Thymus (tissue), 11 donors: ENCODE results near the gene TRIM5. TPM values are rescaled to one million over a fixed set of nuclear protein-coding genes. Genes with fewer than 3 reads are reported as not detected.
"Not testable (repeated sequence)": the region's sequence is repeated elsewhere in the genome, so short reads cannot be mapped to it uniquely, and the experiment has no call there.

Source experiments
- DNase-seq, 9 donors: peaks; one replicate each; pipeline ENCODE4 v3.0.0-alpha.2; 2013; ENCODE audit warnings: low spot score in 9 of 9, low read depth in 6 of 9, missing footprints in 1 of 9
- H3K27ac ChIP-seq, 2 donors: one replicate each; pipeline ENCODE4 v1.5.1; 2013; ENCODE audit warnings: control low read depth in 1 of 2, low read depth in 1 of 2, low read length in 1 of 2, mild to moderate bottlenecking in 1 of 2, moderate library complexity in 1 of 2
- H3K27me3 ChIP-seq, 2 donors: one replicate each; pipeline ENCODE4 v1.5.1; 2013; ENCODE audit warnings: low read length in 1 of 2; ENCODE audit not compliant: control insufficient read depth in 2 of 2, insufficient read depth in 1 of 2
- H3K36me3 ChIP-seq, 2 donors: one replicate each; pipeline ENCODE4 v1.5.1; 2013; ENCODE audit warnings: low read length in 1 of 2, mild to moderate bottlenecking in 1 of 2, moderate library complexity in 1 of 2; ENCODE audit not compliant: control insufficient read depth in 2 of 2, insufficient read depth in 2 of 2
- H3K4me1 ChIP-seq, 2 donors: one replicate each; pipeline ENCODE4 v1.5.1; 2013; ENCODE audit warnings: low read length in 2 of 2; ENCODE audit not compliant: control insufficient read depth in 2 of 2, insufficient read depth in 2 of 2
- H3K4me3 ChIP-seq, 2 donors: one replicate each; pipeline ENCODE4 v1.5.1; 2013; ENCODE audit warnings: low read length in 2 of 2, control low read depth in 1 of 2, mild to moderate bottlenecking in 1 of 2
- H3K9me3 ChIP-seq, 2 donors: one replicate each; pipeline ENCODE4 v1.5.1; 2013; ENCODE audit warnings: low read length in 1 of 2, mild to moderate bottlenecking in 1 of 2; ENCODE audit not compliant: control insufficient read depth in 2 of 2, insufficient read depth in 1 of 2
- WGBS: extraction: QIAGEN DNeasy Blood & Tissue Kit; methylation state at CpG from one replicate; pipeline ENCODE4 v1.1.7; 2013; 5-methylcytosine and 5-hydroxymethylcytosine counted together
- polyA plus RNA-seq: library from polyadenylated mRNA; stranded (reverse); fragments of 200-250 nt; gene quantifications from one replicate; pipeline ENCODE4 v1.2.3, GENCODE V29; 2013
- total RNA-seq: library from RNA; stranded (reverse); fragments of 120-200 nt; gene quantifications from one replicate; pipeline ENCODE4 v1.2.4, GENCODE V29; 2013
- donor health status: healthy.

Gene TRIM5
- total and polyA plus RNA-seq, 2 donors = 12.2 to 17.6 TPM

DNA sequence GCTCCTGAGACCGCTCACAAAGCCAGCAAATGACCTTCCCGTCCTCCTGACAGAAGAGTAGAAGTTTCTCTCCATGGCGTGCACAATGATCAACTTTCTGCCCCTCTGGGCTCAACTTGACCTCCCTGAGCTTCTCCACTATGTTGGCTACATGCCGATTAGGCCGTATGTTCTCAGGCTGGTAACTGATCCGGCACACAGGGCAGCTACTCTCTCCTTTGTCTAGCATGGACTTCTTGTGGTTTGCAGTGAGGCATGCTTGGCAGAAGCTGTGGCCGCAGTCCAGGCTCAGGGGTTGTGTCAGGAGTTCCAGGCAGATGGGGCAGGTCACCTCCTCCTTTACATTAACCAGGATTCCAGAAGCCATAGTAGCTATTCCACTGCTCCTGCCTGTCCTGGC, 5.1 kb downstream of the TRIM5 start:
- Histone ChIP-seq H3K27ac (no peak overlapping the region), H3K9me3 (no peaks in the 10 kb centered on the region), H3K4me3 (no peak overlapping the region), H3K4me1 (peaks cover 3 to 5% of the 10 kb centered on the region in 2 donors), H3K27me3 (no peaks in the 10 kb centered on the region), H3K36me3 (peaks cover 23 to 24% of the 10 kb centered on the region in 2 donors)
- no peak for DNase-seq
- 96% methylated on average over 7 of the region's 7 CpGs for WGBS

DNA sequence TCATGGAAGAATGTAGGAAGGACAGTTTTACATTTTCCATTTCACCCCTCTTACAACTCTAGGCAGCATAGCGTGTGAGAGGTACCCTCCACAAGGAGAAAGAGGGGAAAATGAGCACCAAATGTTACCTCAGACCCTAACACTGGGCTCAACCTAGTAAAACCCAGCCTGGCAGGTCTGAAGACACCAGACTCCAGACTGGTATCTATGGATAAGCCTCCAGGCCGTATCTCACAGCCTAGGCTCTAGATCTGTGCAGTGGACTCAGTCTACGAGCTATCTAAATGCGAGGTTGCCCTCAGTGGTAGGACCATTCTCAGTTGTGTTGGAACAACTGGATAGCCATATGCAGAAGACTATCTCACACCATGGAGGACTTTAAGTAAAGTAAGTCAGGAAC, 10.5 kb downstream of the TRIM5 start:
- Histone ChIP-seq H3K27ac (peak overlapping the region in 1 of 2 donors; percentile 5), H3K27me3 (no peaks in the 10 kb centered on the region), H3K36me3 (peaks cover 31% of the 10 kb centered on the region in 2 donors), H3K9me3 (no peaks in the 10 kb centered on the region), H3K4me1 (peaks cover 0 to 3% of the 10 kb centered on the region in 2 donors), H3K4me3 (no peak overlapping the region)
- no peak for DNase-seq
- 97% methylated on average over 4 of the region's 4 CpGs for WGBS

DNA sequence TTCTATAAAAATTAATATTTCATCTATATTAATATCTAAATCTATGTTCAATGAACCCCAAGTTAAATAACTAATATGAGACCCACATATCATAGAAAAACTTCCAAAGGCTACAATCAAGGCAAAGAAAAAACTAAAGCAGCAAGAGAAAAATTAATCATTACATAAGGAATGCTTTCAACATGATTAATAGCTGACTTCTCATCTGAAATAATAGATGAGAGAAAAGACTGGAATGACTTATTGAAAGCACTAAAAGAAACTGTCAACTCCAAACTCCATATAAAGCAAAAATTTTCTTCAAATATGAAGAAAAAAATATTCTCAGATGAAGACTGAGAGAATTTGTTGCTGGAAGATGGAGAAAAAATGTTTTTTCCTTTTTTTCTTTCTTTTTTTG, 13.0 kb downstream of the TRIM5 start:
- Histone ChIP-seq H3K27ac (no peak overlapping the region), H3K4me1 (peaks cover 0 to 3% of the 10 kb centered on the region in 2 donors), H3K36me3 (peaks cover 23 to 32% of the 10 kb centered on the region in 2 donors), H3K9me3 (no peaks in the 10 kb centered on the region), H3K4me3 (no peak overlapping the region), H3K27me3 (no peaks in the 10 kb centered on the region)
- DNase-seq = no peak

DNA sequence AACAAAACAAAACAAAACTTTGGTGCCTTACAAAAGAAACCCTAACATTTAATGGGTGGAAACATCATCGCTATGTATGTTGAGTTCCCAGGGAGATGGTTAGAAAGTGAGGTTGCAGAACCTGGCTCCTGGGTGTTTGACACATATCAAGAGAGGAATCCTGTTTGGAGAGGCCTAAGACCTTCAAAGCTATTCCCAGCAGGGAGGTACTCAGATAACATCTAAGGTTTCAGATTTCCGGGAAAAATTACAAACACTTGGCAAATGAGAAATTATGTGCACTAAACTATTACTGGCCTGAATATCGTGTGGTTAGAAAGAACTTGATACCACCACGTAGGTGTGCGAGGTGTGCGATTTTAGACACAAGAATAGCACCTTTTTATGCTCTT, 18.5 kb downstream of the TRIM5 start:
- Histone ChIP-seq H3K27ac (no peak overlapping the region), H3K36me3 (peaks cover 22 to 44% of the 10 kb centered on the region in 2 donors), H3K27me3 (no peaks in the 10 kb centered on the region), H3K4me1 (no peaks in the 10 kb centered on the region), H3K4me3 (no peak overlapping the region), H3K9me3 (no peaks in the 10 kb centered on the region)
- DNase-seq = no peak
- 95% methylated on average over 6 of the region's 6 CpGs for WGBS

DNA sequence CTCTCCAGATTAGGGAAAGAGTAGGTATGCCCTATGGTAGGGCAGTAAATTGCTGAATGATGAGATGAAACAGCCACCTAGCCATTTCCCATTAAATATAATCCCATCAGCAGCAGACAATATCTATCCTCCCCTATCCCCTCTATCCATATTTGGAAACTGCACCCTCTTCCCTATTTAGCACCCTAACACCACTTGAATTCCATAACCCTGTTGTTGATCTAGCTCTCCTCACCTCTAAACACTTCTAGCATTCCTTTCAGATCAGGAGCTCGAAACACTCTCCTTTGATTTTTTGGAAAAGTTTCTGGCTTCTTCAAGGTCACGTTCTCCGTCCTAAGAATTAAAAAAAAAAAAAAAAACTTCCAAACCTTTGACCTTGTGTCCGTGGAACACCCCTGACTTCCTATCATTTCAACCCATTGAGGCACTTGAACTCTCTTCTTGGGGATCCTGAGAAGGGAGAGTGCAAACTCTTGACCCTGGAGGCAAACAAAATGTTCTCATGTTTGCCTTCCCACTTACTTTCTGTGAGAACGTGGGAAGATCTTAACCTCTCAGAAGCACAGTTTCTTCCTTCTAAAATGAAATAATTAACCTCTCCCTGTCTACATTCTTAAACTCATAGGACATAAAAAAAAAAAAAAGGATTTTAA, 19.0 kb downstream of the TRIM5 start:
- Histone ChIP-seq H3K4me1 (no peaks in the 10 kb centered on the region), H3K27ac (no peak overlapping the region), H3K27me3 (no peaks in the 10 kb centered on the region), H3K9me3 (no peaks in the 10 kb centered on the region), H3K36me3 (peaks cover 21 to 42% of the 10 kb centered on the region in 2 donors), H3K4me3 (no peak overlapping the region)
- no peak for DNase-seq
- 97% methylated on average over 5 of the region's 5 CpGs for WGBS

DNA sequence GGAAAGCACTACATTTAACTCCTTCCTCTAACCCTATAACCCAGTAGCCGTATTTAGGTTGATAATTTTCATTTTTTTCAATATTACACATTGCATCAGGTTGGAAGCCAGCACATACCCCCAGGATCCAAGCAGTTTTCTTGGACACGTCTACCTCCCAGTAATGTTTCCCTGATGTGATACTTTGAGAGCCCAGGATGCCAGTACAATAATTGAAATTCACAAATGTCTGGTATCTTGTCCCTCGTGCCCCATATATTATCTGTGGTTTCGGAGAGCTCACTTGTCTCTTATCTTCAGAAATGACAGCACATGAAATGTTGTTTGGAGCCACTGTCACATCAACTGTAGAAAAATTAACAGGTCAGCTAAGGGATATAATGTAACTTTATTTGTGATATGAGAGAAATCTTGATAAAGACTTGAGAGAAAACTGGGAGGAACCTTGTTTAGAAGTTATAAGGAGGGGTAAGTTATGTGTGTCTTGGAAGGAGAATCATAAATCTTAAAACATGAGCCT, 19.8 kb downstream of the TRIM5 start:
- no peaks in the 10 kb centered on the region for H3K27me3 ChIP-seq
- no peak for DNase-seq
- H3K4me1 ChIP-seq = no peaks in the 10 kb centered on the region
- H3K4me3 ChIP-seq = no peak overlapping the region
- H3K36me3 ChIP-seq = peaks cover 15 to 36% of the 10 kb centered on the region in 2 donors
- no peaks in the 10 kb centered on the region for H3K9me3 ChIP-seq
- WGBS = 97% methylated on average over 4 of the region's 4 CpGs
- H3K27ac ChIP-seq = no peak overlapping the region

DNA sequence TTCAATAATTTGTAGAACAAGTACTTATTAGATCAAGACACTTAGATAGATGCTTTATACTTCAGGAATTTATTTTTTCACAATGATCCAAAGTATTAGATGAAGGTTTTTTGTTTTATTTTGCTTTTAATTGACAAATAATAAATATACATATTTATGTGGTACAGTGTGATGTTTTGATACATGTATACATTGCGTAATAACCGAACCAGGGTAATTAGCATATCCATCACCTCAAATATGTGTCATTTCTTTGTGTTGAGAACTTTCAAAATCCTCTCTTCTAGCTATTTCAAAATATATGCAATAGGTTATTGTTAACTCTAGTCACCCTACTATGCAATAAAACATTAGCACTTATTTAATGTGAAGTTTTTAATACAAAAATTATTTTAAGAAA, 21.4 kb downstream of the TRIM5 start:
- 98% methylated on average over 2 of the region's 2 CpGs for WGBS
- H3K4me1 ChIP-seq = no peaks in the 10 kb centered on the region
- peaks cover 10 to 26% of the 10 kb centered on the region in 2 donors for H3K36me3 ChIP-seq
- no peak for DNase-seq
- no peaks in the 10 kb centered on the region for H3K9me3 ChIP-seq
- no peak overlapping the region for H3K4me3 ChIP-seq
- no peaks in the 10 kb centered on the region for H3K27me3 ChIP-seq
- H3K27ac ChIP-seq = no peak overlapping the region

DNA sequence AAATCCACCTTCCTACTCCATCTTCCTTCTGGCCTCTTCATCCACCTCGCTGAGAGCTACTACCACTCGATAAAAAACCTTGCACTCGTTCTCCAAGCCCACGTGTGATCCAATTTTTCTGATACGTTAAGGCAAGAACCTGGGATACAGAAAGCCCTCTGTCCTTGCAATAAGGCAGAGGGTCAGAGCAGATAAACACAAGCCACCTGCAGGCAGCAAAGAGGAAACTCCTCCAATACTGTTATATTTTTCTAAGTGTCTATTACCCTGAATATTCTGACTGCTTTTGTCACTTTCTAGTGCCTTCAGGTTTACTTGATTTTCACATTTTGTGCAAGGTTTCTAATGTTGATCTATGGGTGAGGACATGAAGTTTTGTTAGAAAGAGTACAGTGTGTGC, 26.6 kb downstream of the TRIM5 start:
- Histone ChIP-seq H3K4me1 (no peaks in the 10 kb centered on the region), H3K27me3 (no peaks in the 10 kb centered on the region), H3K9me3 (peaks cover 0 to 1% of the 10 kb centered on the region in 2 donors), H3K4me3 (no peak overlapping the region), H3K27ac (no peak overlapping the region), H3K36me3 (peaks cover 0 to 8% of the 10 kb centered on the region in 2 donors)
- no peak for DNase-seq
- WGBS = 97% methylated on average over 5 of the region's 5 CpGs

DNA sequence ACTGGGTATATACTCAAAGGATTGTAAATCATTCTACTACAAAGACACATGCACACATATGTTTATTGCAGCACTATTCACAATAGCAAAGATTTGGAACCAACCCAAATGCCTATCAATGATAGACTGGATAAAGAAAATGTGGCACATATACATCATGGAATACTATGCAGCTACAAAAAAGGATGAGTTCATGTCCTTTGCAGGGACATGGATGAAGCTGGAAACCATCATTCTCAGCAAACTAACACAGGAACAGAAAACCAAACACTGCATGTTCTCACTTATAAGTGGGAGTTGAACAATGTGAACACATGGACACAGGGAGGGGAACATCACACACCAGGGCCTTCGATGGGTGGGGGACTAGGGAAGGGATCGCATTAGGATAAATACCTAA, 27.9 kb downstream of the TRIM5 start:
- H3K9me3 ChIP-seq, H3K4me3 ChIP-seq, H3K27ac ChIP-seq, H3K4me1 ChIP-seq, H3K36me3 ChIP-seq, DNase-seq, H3K27me3 ChIP-seq: not testable (repeated sequence)
- 99% methylated on average over 2 of the region's 2 CpGs for WGBS
